A549 (cell line): ENCODE results near the gene DHDDS.

Source experiments
- EP300 ChIP-seq, 2 experiments: fragments of >200 bp; sonication (Bioruptor Twin); formaldehyde crosslinking; IDR thresholded peaks; 2 replicates in 1 of 2; 3 replicates in 1 of 2; pipeline ENCODE4 v1.6.1; 2016 to 2017
- JUNB ChIP-seq: fragments of >200 bp; sonication (Bioruptor Twin); formaldehyde crosslinking; IDR thresholded peaks from 2 replicates; pipeline ENCODE4 v1.6.1; 2016
- MAFK ChIP-seq: fragments of 450-650 bp; IDR thresholded peaks from 2 replicates; pipeline ENCODE4 v1.6.1; 2014; ENCODE audit not compliant: partially characterized antibody
- NFE2L2 ChIP-seq: fragments of 150-350 bp; conservative IDR thresholded peaks from 2 replicates; pipeline ENCODE4 v1.6.1; 2014; ENCODE audit warnings: low read length
- POLR2A ChIP-seq: IDR thresholded peaks from 2 replicates; pipeline ENCODE4 v1.6.1; 2012; ENCODE audit warnings: mild to moderate bottlenecking, low read length
- POLR2AphosphoS2 ChIP-seq: conservative IDR thresholded peaks from 2 replicates; pipeline ENCODE4 v1.6.1; 2012; ENCODE audit warnings: low read length, improper control_type of control experiment, inconsistent platforms
- RFX5 ChIP-seq: fragments of 450-650 bp; IDR thresholded peaks from 2 replicates; pipeline ENCODE4 v1.7.1; 2014; ENCODE audit warnings: antibody characterized with exemption, mild to moderate bottlenecking, moderate library complexity
- SMC3 ChIP-seq: fragments of >200 bp; sonication (Bioruptor Twin); formaldehyde crosslinking; IDR thresholded peaks from 3 replicates; pipeline ENCODE4 v1.6.1; 2018; ENCODE audit warnings: inconsistent platforms
- ZC3H11A ChIP-seq: fragments of 450-650 bp; IDR thresholded peaks from 2 replicates; pipeline ENCODE4 v1.6.1; 2014; ENCODE audit warnings: antibody characterized with exemption, mild to moderate bottlenecking
- TF ChIP-seq, protein P1 (sequence below): fragments of >200 bp; sonication (Bioruptor Twin); formaldehyde crosslinking; IDR thresholded peaks from 3 replicates; pipeline ENCODE4 v1.5.1; 2016
- TF ChIP-seq, protein P2 (sequence below): fragments of 200-600 bp; sonication (generic); IDR thresholded peaks from 2 replicates; pipeline ENCODE4 v1.6.1; 2016; ENCODE audit warnings: antibody characterized with exemption, mild to moderate bottlenecking, moderate library complexity

DNA sequence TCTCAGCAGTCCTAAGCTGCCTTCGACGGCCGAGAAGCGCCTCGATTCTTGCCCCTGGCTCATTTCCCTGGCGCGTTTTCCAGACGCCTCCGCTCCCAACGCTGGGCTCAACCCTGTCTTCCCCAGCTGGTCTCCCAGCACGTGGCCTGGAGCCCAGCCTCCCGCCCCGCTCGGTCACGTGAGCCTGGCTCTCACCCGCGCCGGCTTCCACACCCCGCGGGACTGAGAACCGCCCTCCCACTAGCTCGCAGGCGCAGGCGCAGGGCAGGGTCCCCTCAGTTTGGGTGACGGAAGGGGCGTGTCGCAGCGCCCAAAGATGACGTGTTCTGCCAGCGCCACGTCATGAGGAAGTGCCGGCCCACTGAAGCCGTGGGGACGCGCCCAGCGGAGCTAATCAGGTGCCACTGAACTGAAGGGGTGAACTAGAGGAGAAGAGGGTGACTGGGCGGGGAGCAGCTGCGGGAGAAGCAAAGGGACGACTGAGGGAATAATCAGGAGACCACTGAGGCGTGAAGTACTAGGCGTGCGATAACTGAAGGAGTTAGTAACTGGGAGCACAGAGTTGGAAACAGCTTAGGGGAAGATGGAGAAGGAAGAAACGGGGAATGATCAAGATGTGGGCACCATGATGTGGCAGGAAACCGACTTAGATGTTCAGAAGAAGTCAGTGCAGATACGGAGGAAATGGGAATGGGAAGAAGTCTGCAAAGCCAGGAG, at the start of gene DHDDS:
- TF ChIP-seq, protein P1, sequence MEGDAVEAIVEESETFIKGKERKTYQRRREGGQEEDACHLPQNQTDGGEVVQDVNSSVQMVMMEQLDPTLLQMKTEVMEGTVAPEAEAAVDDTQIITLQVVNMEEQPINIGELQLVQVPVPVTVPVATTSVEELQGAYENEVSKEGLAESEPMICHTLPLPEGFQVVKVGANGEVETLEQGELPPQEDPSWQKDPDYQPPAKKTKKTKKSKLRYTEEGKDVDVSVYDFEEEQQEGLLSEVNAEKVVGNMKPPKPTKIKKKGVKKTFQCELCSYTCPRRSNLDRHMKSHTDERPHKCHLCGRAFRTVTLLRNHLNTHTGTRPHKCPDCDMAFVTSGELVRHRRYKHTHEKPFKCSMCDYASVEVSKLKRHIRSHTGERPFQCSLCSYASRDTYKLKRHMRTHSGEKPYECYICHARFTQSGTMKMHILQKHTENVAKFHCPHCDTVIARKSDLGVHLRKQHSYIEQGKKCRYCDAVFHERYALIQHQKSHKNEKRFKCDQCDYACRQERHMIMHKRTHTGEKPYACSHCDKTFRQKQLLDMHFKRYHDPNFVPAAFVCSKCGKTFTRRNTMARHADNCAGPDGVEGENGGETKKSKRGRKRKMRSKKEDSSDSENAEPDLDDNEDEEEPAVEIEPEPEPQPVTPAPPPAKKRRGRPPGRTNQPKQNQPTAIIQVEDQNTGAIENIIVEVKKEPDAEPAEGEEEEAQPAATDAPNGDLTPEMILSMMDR, result no peak
- TF ChIP-seq NFE2L2 (no peak), POLR2AphosphoS2 (no peak), SMC3 (no peak), ZC3H11A (no peak), JUNB (no peak), RFX5 (no peak), MAFK (no peak), POLR2A (peak; percentile 68), EP300 (IDR thresholded peaks at IDR 0.05) (no peak)
- TF ChIP-seq, protein P2, sequence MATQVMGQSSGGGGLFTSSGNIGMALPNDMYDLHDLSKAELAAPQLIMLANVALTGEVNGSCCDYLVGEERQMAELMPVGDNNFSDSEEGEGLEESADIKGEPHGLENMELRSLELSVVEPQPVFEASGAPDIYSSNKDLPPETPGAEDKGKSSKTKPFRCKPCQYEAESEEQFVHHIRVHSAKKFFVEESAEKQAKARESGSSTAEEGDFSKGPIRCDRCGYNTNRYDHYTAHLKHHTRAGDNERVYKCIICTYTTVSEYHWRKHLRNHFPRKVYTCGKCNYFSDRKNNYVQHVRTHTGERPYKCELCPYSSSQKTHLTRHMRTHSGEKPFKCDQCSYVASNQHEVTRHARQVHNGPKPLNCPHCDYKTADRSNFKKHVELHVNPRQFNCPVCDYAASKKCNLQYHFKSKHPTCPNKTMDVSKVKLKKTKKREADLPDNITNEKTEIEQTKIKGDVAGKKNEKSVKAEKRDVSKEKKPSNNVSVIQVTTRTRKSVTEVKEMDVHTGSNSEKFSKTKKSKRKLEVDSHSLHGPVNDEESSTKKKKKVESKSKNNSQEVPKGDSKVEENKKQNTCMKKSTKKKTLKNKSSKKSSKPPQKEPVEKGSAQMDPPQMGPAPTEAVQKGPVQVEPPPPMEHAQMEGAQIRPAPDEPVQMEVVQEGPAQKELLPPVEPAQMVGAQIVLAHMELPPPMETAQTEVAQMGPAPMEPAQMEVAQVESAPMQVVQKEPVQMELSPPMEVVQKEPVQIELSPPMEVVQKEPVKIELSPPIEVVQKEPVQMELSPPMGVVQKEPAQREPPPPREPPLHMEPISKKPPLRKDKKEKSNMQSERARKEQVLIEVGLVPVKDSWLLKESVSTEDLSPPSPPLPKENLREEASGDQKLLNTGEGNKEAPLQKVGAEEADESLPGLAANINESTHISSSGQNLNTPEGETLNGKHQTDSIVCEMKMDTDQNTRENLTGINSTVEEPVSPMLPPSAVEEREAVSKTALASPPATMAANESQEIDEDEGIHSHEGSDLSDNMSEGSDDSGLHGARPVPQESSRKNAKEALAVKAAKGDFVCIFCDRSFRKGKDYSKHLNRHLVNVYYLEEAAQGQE, result peak; percentile 63
